ENCODE data around the gene B4GALT2. TPM values are rescaled to one million over a fixed set of nuclear protein-coding genes. Genes with fewer than 3 reads are reported as not detected.

B4GALT2 gene
- total and polyA plus RNA-seq, 2 of the 4 experiments (the other 2 are of a cell fraction): 52.3 to 60.8 TPM

DNA sequence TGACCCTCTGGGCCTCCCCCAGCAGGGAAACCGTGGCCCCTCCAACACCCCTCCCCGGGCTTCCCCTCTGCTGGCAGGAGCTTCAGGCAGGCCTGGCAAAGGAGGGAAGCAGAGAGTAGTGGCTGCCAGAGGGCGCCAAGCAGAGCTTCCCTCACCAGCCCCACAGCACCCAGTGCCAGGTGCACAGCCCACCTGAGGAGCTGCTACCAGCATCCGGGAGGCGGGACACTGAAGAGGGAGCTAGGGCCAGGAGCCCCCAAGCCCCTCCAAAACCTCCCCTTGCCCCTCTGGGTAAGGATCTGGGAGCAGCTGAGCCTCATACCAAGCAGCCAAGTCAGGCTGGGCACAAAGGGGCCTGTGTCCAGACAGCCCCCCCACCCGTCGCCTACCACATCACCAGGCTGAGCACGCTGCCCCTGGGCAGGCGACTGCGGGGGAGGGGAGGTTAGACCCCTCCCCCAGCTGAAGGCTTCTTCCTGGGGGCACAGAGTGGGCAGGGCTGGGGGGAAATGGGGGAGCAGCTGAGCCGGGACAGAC is 32.0 kb downstream of the B4GALT2 start:
- no peak overlapping the region for H4K91ac ChIP-seq (ENCODE audit: insufficient read depth, low read depth, low read length)
- H3K9me1 ChIP-seq (ENCODE audit: insufficient read depth, low read length): no peaks in the 10 kb centered on the region
- H4K8ac ChIP-seq (ENCODE audit: low read depth in 2 of 2, low read length in 2 of 2): no peak overlapping the region
- no peaks in the 10 kb centered on the region for H3K79me1 ChIP-seq (ENCODE audit: low read depth in 1 of 2, low read length in 2 of 2)
- ATAC-seq (ENCODE audit: low read depth): no peak
- H4K20me1 ChIP-seq (ENCODE audit: insufficient read depth, low read length): no peaks in the 10 kb centered on the region
- H2AK9ac ChIP-seq (replicated peaks; ENCODE audit: low read depth, low read length, poor library complexity): no peak overlapping the region
- no peak overlapping the region for H2BK5ac ChIP-seq (ENCODE audit: low read depth, low read length, poor library complexity, severe bottlenecking)
- H3K14ac ChIP-seq (replicated peaks; ENCODE audit: low read depth, low read length): no peak overlapping the region
- dilution Hi-C loops (cut with HindIII; ENCODE audit: low sequenced_read_pairs, unreplicated experiment) (no loop called here), in situ Hi-C loops (cut with MboI; ENCODE audit: low sequenced_read_pairs) (loop anchor here (10.0 kb wide), 1 partner anchor 574 kb away; no protein-coding TSS in a partner anchor), intact Hi-C loops (cut with micrococcal nuclease) (no loop called here)
- ChIA-PET CTCF (no interaction called here), POLR2A (ENCODE audit: unreplicated experiment) (no interaction called here)
- no peaks in the 10 kb centered on the region for H3K4me1 ChIP-seq (ENCODE audit: control insufficient read depth, insufficient read depth, low read length)
- no peak overlapping the region for H2BK15ac ChIP-seq (ENCODE audit: low read depth, low read length)
- H3K4me2 ChIP-seq (ENCODE audit: low read depth, low read length): no peak overlapping the region
- H3K9ac ChIP-seq (ENCODE audit: low read depth, low read length): no peak overlapping the region
- peaks cover 5% of the 10 kb centered on the region; the same call in 1 of the 2 replicates for H3K36me3 ChIP-seq (ENCODE audit: control insufficient read depth, insufficient read depth, low read length)
- no peak overlapping the region for H3K23ac ChIP-seq (ENCODE audit: low read depth, low read length)
- H3K18ac ChIP-seq (ENCODE audit: low read depth, low read length): no peak overlapping the region
- H2AK5ac ChIP-seq (ENCODE audit: low read depth, low read length): no peak overlapping the region
- TF ChIP-seq, protein P1, sequence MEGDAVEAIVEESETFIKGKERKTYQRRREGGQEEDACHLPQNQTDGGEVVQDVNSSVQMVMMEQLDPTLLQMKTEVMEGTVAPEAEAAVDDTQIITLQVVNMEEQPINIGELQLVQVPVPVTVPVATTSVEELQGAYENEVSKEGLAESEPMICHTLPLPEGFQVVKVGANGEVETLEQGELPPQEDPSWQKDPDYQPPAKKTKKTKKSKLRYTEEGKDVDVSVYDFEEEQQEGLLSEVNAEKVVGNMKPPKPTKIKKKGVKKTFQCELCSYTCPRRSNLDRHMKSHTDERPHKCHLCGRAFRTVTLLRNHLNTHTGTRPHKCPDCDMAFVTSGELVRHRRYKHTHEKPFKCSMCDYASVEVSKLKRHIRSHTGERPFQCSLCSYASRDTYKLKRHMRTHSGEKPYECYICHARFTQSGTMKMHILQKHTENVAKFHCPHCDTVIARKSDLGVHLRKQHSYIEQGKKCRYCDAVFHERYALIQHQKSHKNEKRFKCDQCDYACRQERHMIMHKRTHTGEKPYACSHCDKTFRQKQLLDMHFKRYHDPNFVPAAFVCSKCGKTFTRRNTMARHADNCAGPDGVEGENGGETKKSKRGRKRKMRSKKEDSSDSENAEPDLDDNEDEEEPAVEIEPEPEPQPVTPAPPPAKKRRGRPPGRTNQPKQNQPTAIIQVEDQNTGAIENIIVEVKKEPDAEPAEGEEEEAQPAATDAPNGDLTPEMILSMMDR (conservative IDR thresholded peaks at IDR 0.05; ENCODE audit: low read depth, low read length): no peak
- TF ChIP-seq RFX5 (IDR thresholded peaks at IDR 0.05; ENCODE audit: low read depth, low read length) (no peak), CHD1 (IDR thresholded peaks at IDR 0.05; ENCODE audit: low read depth, low read length) (no peak), FOS (IDR thresholded peaks at IDR 0.05; ENCODE audit: low read depth, low read length) (no peak), SMC3 (IDR thresholded peaks at IDR 0.05; ENCODE audit: low read depth, low read length) (no peak), MXI1 (IDR thresholded peaks at IDR 0.05; ENCODE audit: borderline replicate concordance, low read depth, low read length) (no peak), RAD21 (IDR thresholded peaks at IDR 0.05; ENCODE audit: low read length) (no peak)
- H2BK120ac ChIP-seq (ENCODE audit: low read depth, low read length): no peak overlapping the region
- no peaks in the 10 kb centered on the region for H3K27me3 ChIP-seq (ENCODE audit: control insufficient read depth, insufficient read depth, low read length)
- no peak overlapping the region for H3K56ac ChIP-seq (ENCODE audit: extremely low read depth, insufficient read depth, low read length)
- no TSS peak for BruUV-seq (replicated peaks)
- no peak overlapping the region for H3K4me3 ChIP-seq (ENCODE audit: insufficient read depth, low read depth, low read length)
- H3K27ac ChIP-seq (ENCODE audit: insufficient read depth, low read length): no peak overlapping the region
- no peak overlapping the region for H4K5ac ChIP-seq (ENCODE audit: low read depth, low read length)
- no peak for DNase-seq
- whole genome bisulfite sequencing, 2 experiments (ENCODE audit: extremely low coverage in 2 of 2, insufficient read length in 1 of 2): 50% methylated on average over 1 of the region's 11 CpGs; no CpG with 5 or more reads in 1 of the 2 experiments
- H3K9me3 ChIP-seq (ENCODE audit: control insufficient read depth, insufficient read depth, low read length): no peaks in the 10 kb centered on the region
- H2BK20ac ChIP-seq (ENCODE audit: low read depth, low read length): no peak overlapping the region
- H3K4ac ChIP-seq (ENCODE audit: low read depth, low read length): no peak overlapping the region
- H2AFZ ChIP-seq (replicated peaks; ENCODE audit: low read length, poor library complexity): no peak overlapping the region

Measured in IMR-90 (cell line).